ENCODE results near the gene DNAH7.

The DNAH7 gene

DNA sequence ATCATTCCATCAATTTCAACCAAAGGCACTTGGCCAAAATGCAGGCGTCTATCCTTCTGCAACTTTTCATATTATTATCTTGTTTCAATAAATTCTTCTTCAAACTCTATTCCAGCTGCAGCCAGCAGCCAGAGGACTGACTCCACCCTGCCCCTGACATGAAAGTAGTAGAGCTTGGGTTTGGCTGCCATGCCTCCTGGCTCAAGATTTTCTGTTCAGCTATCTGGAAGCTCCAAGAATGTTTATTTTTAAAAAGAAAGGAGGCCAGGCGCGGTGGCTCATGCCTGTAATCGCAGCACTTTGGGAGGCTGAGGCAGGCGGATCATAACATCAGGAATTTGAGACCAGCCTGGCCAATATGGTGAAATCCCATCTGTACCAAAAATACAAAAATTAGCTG lies 4.9 kb downstream of the DNAH7 start:
- no peak for DNase-seq
- TF ChIP-seq GATA1 (IDR thresholded peaks at IDR 0.05; ENCODE audit: low read depth, low read length) (no peak), POLR2A (IDR thresholded peaks at IDR 0.05; ENCODE audit: low read length) (no peak)

DNA sequence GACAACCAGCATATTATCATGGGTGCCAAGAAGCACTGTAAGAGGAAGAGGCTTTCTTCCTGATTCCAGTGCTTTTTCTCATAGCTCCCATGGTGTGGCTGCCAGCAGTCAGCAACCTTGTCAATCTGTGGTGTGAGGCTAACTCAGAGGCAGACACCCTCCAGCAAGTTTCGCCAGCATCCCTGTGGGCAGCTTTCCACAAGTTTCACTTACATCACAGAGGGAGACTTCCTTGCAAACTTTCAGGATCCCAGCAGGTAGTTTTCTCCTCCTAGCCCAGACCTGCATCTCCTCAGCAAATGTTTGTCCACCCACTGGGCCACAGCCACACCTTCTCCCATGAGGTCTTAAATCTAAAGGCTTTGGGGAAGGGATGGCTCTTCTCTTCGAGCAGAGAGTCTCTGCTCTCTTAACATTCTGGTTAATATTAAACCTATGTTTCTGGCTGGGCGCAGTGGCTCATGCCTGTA lies 9.1 kb downstream of the DNAH7 start:
- no peak for DNase-seq
- TF ChIP-seq POLR2A (IDR thresholded peaks at IDR 0.05; ENCODE audit: low read length) (no peak), GATA1 (IDR thresholded peaks at IDR 0.05; ENCODE audit: low read depth, low read length) (no peak)

DNA sequence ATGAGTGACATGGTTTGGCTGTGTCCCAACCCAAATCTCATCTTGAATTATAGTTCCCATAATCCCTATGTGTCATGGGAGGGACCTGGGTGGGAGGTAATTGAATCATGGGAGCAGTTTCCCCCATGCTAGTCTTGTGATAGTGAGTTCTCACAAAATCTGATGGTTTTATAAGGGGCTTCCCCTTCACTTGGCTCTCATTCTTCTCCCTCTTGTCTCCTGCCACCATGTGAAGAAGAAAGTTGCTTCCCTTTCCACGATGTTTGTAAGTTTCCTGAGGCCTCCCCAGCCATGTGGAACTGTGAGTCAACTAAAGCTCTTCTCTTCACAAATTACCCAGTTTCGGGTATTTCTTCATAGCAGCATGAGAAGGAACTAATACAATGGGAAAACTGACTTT lies 14.0 kb downstream of the DNAH7 start:
- DNase-seq, result no peak
- no peak for TF ChIP-seq POLR2A (IDR thresholded peaks at IDR 0.05; ENCODE audit: low read length)
- no peak for TF ChIP-seq GATA1 (IDR thresholded peaks at IDR 0.05; ENCODE audit: low read depth, low read length)

DNA sequence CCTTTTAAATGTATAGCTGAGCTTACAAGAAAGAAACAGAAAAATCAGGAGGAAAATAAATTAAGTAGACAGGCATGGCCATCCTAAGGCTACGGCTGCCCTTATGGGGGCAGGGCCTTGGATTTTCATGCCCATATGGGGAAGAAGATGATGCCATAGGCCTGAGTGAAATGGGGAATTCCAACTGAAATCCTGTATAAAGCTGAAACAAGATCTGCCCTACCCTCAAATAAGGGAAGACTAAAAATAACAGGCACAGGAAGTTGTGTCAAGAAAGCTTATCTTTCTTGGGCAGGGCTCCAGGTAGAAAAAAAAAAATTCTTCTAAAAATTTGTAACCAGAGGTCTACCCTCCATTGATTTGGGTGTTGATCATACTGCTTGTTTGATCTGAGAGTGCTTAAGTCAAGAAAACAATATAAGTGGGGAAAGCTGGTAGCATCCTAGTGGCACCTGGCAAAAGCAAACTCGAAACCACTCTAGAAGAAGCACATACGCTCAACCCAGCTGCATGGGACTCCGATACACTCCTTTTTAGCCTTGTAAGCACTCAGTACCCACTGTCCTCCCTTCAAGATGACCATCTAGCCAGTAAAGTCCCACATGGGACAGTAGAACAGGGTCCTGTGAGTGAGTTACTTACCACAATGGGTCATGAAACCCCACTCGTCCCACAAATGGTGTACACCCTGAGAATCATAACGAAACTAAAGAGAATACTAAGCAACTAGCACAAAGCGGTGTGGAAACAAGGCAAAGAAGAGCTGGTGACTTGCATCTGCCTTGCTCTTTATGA lies 22.3 kb downstream of the DNAH7 start:
- no peak for DNase-seq
- TF ChIP-seq POLR2A (IDR thresholded peaks at IDR 0.05; ENCODE audit: low read length) (no peak), GATA1 (IDR thresholded peaks at IDR 0.05; ENCODE audit: low read depth, low read length) (no peak)

DNA sequence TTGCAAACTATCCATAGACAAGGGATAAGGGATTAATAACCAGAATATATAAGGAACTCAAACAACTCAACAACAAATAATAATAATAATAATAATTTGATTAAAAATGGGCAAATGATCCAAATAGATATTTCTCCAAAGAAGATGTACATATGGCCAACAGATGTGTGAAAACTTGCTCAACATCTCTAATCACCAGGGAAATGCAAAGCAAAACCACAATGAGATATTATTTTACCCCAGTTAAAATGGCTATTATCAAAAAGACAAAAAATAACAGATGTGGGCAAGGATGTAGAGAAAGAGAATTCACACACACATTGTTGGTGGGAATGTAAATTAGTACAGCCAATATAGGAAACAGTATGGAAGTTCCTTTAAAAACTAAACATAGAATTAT lies 26.9 kb downstream of the DNAH7 start:
- TF ChIP-seq GATA1 (IDR thresholded peaks at IDR 0.05; ENCODE audit: low read depth, low read length) (no peak), POLR2A (IDR thresholded peaks at IDR 0.05; ENCODE audit: low read length) (no peak)
- no peak for DNase-seq

DNA sequence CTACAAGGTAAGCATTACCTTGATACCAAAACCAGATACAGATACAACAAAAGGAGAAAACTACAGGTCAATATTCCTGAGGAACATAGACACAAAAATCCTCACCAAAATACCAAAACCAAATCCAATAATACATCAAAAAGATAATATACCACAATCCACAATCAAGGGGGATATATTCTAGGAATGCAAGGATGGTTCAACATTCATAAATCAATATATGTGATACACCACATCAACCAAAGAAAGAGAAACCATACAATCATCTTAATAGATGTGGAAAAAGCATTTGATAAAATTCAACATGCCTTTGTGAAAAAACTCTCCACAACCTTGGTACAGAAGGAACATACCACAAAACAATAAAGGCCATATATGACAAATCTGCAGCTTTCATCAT lies 28.4 kb downstream of the DNAH7 start:
- no peak for DNase-seq
- TF ChIP-seq GATA1 (IDR thresholded peaks at IDR 0.05; ENCODE audit: low read depth, low read length) (no peak), POLR2A (IDR thresholded peaks at IDR 0.05; ENCODE audit: low read length) (no peak)

DNA sequence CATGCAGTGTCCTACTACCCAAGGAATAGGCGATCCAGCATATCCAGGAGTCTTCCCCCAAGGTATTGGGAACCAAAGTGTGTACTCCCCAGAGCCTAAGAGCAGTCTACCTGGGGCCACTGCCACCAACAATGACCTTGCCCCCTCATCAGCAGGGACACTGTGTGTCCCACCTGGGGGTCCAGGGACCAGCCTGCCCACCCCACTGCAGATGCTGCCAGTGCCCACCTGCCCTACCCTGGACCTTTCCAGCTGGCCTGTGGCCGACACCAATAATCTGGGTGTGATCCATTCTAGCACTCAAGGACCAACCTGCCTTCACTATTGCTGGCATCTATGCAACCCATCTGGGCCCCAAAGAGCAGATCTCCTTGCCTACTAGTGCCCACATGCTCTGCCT lies 32.2 kb downstream of the DNAH7 start:
- TF ChIP-seq POLR2A (IDR thresholded peaks at IDR 0.05; ENCODE audit: low read length) (no peak), GATA1 (IDR thresholded peaks at IDR 0.05; ENCODE audit: low read depth, low read length) (no peak)
- DNase-seq, result no peak

DNA sequence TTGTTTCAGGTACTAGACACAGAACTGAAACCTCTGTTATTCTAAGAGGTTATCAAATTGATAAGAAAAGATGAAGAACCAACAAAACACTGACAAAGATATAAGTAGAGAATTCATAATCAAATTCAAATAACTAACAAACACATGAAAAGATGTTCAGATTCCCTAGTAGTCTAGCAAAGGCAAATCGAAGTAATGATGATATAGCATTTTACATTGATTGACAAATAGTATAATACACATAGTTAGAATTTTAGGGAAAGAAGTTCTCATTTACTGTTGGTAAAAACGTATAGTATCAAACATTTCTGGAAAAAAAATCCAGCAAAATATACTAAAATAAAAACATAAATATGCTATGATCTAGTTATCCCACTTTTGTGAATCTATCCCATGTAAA lies 50.6 kb downstream of the DNAH7 start:
- TF ChIP-seq GATA1 (IDR thresholded peaks at IDR 0.05; ENCODE audit: low read depth, low read length) (no peak), POLR2A (IDR thresholded peaks at IDR 0.05; ENCODE audit: low read length) (no peak)

DNA sequence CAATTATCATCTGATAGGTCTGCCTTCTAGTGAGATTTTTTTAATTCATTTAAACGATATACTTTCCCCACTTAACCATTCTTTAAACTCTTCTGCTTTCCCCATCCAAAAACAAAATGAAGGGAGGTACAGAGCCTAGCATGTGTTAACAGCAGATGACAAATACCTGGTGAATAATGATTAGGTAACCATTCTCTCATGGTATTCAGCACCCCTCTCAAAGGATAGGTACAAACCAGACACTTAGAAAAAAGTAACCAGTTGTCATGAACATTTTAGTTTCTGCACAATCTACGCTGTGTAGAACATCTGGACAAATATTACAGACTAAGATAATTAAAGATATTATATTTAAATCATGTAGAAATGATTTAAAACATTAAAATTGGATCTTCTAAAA lies 56.3 kb downstream of the DNAH7 start:
- TF ChIP-seq GATA1 (IDR thresholded peaks at IDR 0.05; ENCODE audit: low read depth, low read length), result no peak
- no peak for TF ChIP-seq POLR2A (IDR thresholded peaks at IDR 0.05; ENCODE audit: low read length)
- no peak for DNase-seq

More for the DNA sequence above, 50.6 kb downstream of the DNAH7 start:
- no peak for DNase-seq

DNA sequence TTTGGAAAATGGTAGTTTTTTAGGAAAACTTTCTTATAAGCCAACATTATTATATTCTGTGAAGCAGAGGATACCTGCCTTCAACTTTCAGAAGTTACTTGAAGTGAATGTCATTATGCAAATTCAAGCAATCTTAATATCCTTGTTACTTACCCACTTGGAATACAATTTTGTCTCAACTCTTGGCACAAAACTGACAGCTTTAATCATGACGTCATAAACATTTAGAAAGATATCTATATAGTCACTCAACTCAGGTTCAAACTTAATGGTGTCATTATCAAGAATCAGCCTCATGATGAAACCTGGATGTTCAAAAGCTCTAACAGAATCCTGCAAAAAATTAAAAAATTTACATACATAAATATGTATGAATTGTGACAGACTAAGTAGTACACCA lies 68.1 kb downstream of the DNAH7 start:
- no peak for DNase-seq
- TF ChIP-seq POLR2A (IDR thresholded peaks at IDR 0.05; ENCODE audit: low read length) (no peak), GATA1 (IDR thresholded peaks at IDR 0.05; ENCODE audit: low read depth, low read length) (no peak)

DNA sequence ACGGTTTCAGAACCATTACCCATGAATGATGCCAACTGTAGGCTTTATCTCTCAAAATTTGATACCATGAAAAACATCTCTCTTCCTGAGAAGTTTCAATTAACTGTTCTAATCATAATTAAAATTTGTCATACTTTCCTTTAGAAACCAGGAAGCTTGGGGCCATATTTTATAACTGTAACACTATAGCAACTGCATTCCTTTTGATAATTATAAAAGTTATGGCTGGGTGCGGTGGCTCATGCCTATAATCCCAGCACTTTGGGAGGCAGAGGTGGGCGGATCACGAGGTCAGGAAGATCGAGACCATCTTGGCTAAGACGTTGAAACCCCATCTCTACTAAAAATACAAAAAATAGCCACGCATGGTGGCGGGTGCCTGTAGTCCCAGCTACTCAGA lies 70.6 kb downstream of the DNAH7 start:
- DNase-seq, result no peak
- TF ChIP-seq POLR2A (IDR thresholded peaks at IDR 0.05; ENCODE audit: low read length), result no peak
- TF ChIP-seq GATA1 (IDR thresholded peaks at IDR 0.05; ENCODE audit: low read depth, low read length), result no peak

DNA sequence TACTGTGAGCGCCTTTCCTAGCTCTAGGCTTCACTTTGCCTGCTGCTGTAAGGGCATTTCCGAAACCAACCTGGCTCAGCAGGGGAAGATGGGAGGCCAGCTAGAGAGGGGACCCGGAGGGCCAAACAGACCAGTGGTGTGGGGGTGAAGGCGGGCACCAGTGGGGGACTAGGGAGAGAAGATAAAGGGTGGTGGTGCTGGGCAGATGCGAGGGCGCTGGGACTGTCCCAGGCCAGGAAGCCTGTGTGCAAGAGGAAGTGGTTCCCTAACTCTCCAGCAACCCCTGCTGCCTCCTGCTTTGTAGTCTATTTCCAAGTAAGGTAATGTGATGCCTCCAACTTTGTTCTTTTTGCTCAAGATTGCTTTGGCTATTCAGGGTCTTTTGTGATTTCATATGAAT lies 73.1 kb downstream of the DNAH7 start:
- TF ChIP-seq GATA1 (IDR thresholded peaks at IDR 0.05; ENCODE audit: low read depth, low read length), result no peak
- DNase-seq, result no peak

DNA sequence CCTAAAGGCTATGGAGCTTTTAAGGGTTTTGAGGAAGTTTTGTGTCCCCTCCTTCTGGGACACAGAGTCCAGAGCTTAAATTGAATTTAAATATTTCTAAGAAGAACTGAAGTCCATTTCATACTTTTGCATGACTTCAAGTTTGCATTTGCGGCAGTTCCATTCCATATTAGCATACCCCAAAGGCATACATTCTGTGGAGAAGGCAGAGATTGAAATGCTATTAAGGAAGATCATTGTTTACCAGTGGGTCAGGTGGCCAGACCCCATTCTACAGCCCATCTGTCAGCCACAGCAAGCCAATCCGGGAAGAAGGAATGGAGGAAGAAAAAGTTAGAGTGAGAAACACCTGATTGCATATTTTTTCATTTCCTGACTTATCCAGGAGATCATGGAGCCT lies 75.0 kb downstream of the DNAH7 start:
- TF ChIP-seq POLR2A (IDR thresholded peaks at IDR 0.05; ENCODE audit: low read length) (no peak), GATA1 (IDR thresholded peaks at IDR 0.05; ENCODE audit: low read depth, low read length) (no peak)
- DNase-seq, result no peak

DNA sequence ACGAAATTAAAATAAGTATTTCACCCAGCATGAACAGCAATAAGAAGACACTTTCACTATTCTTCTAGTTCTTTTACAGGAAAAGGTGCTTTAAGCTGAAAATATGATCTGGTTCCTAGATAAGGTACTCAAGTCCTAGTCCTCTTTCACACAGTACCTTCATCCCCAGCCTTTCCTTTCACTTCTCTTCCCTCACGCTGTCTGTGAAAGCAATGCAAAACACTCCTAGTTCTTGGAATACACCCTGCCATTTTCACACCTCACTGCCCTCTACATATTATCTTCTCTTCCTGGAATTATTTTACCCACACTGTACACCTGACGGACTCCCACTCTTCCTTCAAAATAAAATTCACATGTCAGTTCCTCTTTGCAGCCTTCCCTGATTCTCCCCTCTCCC lies 82.9 kb downstream of the DNAH7 start:
- TF ChIP-seq POLR2A (IDR thresholded peaks at IDR 0.05; ENCODE audit: low read length), result no peak
- TF ChIP-seq GATA1 (IDR thresholded peaks at IDR 0.05; ENCODE audit: low read depth, low read length), result no peak
- no peak for DNase-seq

DNA sequence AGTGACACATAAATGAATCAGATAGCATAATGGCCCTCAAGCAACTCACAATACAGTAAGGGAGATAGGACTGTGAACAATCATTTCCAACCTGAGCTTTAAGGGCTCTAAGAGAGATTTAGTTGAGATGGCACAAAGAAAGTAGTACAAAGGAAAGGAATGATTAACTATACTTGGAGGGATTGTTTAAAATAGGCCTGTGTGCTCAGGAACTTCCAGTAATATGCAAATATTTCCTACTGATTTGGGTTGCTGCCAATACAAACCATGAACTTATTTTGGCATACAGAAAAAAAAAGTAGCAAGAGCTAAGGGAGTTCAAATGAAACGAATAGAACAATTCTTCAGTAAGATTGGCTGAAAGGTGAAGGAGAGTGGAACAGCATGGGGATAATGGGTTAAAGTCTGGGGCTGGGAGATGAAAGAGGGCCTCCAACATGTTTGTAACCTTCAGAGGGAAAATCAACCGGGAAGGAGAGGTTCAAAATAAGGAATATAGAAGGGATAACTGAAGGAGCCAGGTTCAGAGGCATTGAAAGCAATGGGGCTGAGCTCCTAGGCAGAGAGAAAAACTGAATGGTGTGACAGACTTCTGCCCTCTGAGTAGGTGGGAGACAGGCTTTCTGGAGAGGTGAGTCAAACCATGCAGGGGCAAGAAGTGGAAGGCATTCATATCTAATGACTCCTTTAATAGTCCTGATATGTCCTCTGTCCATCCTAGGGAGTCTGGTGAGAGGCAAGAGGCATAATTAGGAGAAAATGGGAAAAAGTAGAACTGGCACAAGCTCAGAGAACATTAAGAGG lies 83.5 kb downstream of the DNAH7 start:
- no peak for DNase-seq
- no peak for TF ChIP-seq GATA1 (IDR thresholded peaks at IDR 0.05; ENCODE audit: low read depth, low read length)
- TF ChIP-seq POLR2A (IDR thresholded peaks at IDR 0.05; ENCODE audit: low read length), result no peak
